HG03060 (cell line): ENCODE measurements around the gene RAB6A.

Source experiments
- ATAC-seq: cut with Tn5 transposase; IDR thresholded peaks from one replicate; pipeline ENCODE4 v1.9.1; 2021; ENCODE audit warnings: low read depth, moderate number of reproducible peaks; ENCODE audit not compliant: unreplicated experiment

The RAB6A gene

DNA sequence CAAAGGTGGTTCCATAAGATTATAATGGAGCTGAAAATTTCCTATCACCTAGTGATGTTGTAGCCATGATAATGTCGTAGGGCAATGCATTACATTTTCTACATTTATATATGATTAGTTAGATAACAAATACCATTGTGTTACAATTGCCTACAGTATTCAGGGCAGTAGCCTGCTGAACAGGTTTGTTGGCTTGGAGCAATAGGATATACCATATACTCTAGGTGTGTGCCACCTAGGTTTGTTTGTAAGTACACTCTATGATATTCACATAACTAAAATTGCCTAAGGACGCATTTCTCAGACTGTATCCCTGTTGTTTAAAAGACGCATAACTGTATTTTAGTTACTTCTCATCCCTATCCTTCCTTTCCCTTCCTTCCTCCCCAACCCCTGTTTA lies 100.9 kb downstream of the RAB6A start:
- ATAC-seq, result no peak

DNA sequence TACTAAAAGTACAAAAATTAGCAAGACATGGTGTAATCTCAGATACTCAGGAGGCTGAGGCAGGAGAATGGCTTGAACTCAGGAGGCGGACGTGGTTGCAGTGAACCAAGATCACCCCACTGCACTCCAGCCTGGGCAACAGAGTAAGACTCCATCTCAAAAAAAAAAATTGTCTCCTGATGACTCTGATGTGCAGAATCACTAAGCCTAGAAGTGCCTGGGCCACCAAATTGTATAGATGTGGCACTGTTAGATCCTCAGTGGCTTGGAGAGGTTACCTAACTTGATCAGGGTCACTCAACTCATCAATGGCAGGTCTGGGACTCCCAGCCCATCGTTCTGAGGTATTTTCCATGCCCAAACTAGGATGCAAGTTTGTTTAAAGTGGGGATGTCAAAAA lies 103.9 kb downstream of the RAB6A start:
- ATAC-seq, result no peak

DNA sequence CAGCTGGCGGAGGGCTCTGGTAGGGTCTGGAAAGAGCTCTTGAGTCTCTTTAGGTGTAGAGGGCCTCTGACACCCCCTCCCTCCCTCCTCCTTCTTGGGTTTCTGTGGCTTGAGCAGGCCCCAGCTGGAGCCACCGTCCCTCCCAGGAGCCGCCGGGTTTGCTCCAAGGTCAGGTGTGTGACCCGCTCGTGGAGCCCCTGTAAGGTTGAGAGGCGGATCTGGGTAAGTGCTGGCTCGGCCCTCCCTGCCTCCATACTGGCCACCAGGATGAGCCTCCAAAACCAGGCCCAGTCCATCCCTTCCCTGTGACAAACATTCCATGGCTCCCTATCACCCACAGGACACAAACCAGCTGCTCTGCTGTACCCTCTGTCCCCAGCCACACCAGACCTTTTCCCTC lies 105.2 kb downstream of the RAB6A start:
- ATAC-seq, result no peak

DNA sequence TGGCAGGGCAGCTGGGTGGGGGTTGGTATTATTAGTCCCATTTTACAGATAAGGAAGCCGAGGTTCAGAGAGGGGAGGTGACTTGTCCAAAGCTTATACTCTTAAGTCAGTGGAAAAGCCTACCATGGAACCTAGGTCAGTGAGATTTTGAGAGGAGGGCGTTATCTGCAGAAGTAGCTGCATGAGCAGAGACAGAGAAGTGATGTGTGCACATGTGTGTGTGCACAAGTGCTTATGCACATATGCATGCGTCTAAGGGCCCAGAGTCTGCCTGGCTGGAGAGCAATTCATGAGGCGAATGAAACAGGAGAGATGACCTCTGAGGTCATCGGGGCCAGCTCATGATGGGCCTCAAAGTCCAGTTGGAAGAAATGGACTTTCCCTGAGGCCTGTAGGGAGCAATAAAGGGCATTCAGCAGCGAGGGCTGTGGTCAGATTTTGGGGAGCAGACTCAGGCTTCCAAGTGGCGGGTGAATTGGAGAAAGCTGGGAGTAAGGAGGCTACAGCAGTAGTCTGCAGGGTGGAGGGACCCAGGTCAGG lies 106.3 kb downstream of the RAB6A start:
- ATAC-seq, result no peak

DNA sequence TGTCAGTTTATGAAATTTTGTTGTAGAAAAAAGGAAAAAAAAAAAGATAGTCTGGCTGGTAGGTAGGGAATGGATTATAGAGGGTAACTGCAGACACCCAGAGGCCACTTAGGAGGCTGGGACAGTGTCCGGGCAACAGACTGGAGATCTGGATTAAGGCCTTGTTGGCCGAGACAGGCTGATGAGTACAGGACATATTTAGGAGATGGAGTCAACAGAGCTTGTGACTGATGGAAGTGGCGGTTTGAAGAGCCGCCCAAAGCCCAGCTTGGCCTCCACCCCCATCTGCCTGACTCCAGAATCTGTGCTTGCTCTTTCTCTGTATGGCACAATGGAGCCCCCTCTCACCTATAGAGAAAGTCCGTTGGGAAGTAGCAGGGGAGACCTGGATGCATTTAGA lies 106.9 kb downstream of the RAB6A start:
- ATAC-seq, result no peak

GRCh38 chr11:73652856-73653559 lies 107.9 kb downstream of the RAB6A start:
- no peak for ATAC-seq

DNA sequence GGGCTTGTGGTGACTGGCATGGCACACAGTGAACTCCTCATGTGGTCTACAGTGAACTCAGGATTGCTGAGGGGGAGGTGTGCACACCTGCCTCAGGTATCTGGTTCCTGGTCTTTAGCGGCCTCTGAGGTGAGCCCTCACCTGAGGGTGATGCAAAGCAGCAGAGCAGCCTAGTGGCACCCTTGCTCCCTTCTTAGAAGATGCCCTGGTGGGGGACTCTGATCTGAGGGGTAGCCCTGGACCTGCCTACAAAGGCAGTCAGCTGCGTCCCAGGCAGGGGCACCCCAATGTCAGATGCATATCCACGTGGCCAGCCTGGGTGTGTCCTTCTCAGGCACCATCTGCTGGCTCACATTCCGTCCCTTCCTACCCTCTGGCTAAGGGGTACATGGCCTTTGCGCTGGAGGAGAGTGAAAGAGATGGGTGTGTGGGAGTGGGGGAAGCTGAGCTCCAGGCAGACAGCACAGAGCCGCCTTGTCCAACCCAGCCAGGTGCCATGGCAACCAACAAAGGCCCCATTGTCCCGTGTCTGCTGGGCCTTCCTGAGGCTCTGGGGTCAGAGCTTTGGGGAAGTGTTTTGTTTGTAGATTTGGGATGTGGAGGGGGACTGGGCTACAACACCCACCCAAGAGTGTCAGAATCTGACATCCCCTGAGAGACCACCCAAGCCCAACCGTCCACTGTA lies 108.7 kb downstream of the RAB6A start:
- ATAC-seq, result no peak

GRCh38 chr11:73651661-73652045 lies 109.2 kb downstream of the RAB6A start:
- ATAC-seq, result no peak

DNA sequence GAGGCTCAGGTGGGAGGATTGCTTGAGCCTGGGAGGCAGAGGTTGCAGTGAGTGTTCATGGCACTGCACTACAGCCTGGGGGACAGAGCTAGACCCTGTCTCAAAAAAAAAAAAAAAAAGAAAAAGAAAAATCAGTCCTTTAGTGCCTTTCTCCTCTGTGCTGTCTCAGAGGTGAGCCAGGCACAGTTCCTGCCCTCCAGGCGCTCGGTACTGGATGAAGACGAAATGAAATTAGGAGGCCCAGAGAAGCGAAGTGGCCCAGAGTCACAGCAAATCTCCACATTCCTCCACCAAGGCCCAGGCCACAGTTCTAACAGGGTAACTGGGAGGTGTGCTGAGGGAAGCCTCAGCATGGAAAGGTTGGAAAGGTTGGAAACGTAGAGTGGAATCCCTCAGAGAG lies 109.6 kb downstream of the RAB6A start:
- no peak for ATAC-seq

DNA sequence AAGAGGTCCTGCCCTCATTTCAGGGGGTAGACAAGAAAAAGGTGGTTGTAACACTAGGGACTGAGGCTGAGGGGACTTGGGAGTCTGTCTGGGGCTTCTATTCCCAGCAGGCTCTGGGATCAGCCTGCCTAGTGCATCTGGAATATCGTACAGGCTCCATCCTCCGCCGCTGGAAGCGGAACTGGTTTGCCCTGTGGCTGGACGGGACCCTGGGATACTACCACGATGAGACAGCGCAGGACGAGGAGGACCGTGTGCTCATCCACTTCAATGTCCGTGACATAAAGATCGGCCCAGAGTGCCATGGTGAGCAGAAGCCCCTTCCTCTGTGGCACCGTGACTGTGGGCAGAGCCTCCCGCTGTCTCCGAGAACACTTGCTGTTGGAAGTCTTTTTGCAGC lies 110.5 kb downstream of the RAB6A start:
- no peak for ATAC-seq

DNA sequence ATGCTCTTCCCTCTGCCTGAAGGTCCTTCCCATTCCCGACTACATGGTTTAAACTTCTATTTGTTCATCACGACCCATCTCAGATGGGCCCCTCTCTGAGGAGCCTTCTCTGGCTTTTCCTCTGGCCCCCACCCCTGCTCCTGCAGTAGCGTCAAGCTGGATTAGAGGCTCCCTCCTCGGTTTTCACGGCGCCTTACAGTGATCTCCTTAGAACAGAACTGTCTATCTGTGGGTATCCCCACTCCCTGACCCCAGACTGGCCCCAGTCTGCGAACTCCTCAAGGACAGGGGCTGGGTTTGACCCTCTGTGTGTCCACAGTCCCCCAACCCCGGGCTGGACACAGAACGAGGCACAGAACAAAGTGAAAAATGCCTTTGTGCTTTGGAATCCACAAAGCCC lies 111.7 kb downstream of the RAB6A start:
- no peak for ATAC-seq

DNA sequence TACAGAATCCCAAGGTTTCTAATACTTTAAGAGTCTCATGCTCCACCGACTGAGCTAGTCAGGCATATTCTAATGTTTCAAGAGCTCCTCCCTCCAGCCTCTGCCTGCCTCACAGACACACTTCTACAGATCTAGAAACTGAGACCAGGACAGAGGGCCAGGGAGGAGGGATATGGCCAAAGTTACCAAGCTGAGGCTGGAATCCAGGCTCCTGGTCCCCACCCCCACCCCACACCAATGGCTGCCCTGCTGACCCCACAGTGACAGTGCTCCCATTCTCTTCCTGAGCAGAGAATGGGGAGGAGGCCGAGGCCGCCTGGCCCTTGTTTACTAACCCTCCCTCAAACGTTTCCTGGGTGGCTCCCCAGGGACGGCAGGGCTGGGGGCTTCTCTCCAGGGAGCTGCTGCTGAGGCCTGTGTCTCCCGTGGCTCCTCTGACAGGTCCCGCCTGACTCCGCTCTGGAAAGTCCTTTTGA lies 112.3 kb downstream of the RAB6A start:
- no peak for ATAC-seq

- no peak for ATAC-seq
These were observed 112.8 kb downstream of the RAB6A start for GRCh38 chr11:73648121-73648520.

DNA sequence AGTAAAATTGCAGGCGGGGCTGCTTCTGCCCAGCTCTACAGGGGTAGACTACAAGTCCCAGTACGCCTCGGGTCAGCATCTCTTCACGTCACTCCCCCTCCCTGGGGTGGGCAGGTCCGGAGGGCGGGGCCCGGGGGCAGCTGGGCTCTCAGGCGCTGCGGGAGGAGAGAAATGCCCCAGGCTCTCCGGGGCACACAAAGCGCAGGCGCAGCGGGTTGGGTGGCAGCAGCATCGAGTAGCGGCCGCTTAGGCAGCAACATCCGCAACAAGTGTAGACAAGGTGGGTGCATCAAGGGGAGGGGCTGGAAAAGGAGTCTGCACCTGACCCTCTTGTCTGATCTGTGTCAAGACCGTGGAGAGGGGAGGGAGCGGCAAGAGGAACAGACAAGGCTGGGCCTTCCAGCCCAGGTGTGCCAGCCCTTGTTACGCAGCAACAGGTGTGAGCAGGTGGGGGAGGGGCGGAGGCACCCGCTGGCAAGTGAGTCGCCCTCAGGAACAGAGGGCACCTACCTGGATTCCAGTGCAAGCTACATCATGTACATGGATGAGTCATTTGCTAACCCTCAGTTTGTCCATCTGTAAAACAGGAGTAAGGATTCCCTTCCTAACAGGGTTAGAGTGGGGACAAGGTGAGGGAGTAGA lies 113.3 kb downstream of the RAB6A start:
- no peak for ATAC-seq

- no peak for ATAC-seq
These were observed 114.8 kb downstream of the RAB6A start, which contains the start of gene PLEKHB1 for GRCh38 chr11:73645972-73646631. PLEKHB1 (plus strand) TSS chr11:73646581; CDS start chr11:73646609, 28 bp downstream.

DNA sequence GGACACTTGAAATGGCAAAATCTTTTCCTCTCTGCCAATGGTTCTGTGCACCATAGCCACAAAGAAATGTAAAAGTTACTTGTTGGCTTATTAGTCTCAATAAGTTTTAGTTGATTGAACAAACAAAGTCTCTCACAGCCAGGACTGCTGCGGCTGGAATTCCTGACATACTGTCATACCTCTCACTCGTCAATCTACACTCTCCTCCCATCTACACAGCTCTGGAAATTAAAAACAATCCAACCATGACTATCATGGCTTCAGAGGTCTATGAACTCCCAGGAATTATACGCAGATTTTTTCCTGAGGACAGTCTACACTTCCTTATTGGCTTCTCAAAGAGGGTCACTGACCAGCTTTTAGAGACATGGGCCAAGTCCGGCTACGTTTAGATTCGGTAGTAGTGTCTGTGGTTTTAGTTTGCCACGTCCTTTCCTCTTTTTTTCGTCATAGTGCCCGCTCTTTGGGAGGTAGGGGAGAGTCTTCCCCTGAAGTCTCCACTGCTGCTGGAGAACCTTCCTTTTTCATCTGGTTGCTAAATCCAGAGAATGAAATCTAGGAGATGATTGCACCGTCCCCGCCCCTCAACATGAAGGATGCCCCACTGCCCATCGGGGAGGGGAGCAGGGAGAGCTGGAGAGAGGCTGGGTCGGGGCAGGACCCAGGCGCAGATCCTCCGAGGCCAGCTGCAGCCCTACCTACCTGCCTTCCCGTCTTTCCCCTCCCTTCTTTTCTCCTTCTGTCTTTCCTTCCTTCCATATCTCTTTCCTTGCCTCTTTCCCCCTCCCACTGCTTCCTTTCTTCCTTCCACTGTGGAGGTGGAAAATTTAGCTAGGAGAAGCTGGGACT lies 115.5 kb downstream of the RAB6A start:
- ATAC-seq, result no peak

DNA sequence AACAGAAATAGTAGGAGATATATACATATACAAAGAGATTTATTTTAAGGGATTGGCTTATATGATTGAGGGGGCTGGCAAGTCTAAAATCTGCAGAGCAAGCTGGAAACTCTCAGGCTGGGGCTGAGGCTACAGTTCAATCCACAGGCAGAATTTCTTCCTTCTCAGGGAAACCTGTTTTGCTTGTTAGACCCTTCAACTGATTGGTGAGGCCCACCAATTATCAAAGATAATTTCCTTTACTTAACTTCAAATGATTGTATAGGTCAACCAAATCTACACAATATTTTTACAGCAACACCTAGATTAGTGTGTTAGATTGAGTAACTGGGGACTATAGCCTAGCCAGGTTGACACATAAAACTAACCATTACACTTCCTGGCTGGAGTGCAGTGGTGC lies 119.2 kb downstream of the RAB6A start:
- no peak for ATAC-seq

DNA sequence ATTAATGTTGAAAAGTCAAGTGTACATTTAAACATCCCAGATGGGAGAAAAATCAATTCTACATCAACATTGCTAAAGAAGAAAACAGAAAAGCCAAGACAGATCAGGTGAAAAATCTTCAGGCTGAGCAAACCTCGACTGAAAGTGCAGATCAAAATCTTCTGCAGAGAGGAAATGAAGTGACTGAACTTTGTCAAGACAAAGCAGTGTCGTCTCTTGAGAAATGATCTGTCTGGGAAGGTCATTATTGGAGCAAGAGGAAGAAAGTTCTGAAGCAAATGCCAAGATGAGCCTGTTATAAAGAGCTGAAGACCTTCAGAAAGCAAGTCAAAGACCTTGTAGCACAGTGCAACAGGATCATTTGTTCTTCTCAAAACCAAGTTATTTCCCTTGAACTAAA lies 120.3 kb downstream of the RAB6A start:
- no peak for ATAC-seq

- ATAC-seq, result no peak
These were observed 123.9 kb downstream of the RAB6A start for GRCh38 chr11:73637012-73637411.

- no peak for ATAC-seq
These were observed 124.6 kb downstream of the RAB6A start for GRCh38 chr11:73636249-73636648.
